ENCODE results near the gene FOXO6.

Gene FOXO6

GRCh38 chr1:41362749-41363590, 1.7 kb downstream of the FOXO6 start:
- Mint-ChIP-seq H3K4me1 (peaks cover 71% of the 10 kb centered on the region), H3K4me3 (peak overlapping the region; percentile 64), H3K27ac (no peak overlapping the region), H3K27me3 (ENCODE audit: low read depth, poor library complexity) (peaks cover 69% of the 10 kb centered on the region), H3K9me3 (no peaks in the 10 kb centered on the region), H3K36me3 (ENCODE audit: low read depth) (no peaks in the 10 kb centered on the region)
- no peak for DNase-seq
- TF ChIP-seq CTCF (IDR thresholded peaks at IDR 0.05): no peak

DNA sequence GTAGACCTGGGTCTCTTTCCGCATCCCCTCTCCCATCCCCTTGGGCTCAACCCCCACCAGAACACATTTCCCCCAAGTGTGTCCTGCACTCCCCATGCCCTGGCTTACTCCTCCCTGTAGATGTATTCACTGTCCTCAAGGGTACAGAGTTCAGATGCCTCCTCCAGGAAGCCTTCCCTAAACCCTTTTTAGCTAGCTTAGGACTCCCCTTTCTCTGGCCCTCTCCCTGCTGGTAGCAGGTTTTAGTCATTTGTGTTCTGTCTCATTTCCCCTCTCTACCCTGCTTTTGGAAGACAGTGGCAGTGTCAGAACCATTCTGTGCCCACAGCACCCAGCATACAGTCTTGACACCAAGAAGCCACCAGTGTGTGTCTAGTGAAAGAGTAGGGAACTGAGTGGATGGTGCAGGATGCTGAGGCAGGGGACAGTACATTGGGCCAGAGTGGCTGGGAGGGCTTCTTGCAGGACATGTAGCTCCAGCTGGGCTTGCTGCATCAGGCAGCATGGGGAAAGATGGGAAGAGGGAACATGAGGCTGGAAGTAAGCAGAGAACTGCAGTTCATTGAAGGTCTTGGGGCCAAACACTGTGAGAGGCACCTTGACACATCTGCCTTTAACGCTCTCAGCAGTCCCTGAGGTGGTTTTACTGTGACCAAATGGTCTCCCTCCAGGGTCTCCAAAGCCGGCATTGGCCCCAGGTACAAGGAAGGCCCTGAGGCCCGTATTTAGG, 2.5 kb downstream of the FOXO6 start:
- no peak for DNase-seq
- Mint-ChIP-seq H3K27me3 (ENCODE audit: low read depth, poor library complexity) (peaks cover 68% of the 10 kb centered on the region), H3K4me3 (peak overlapping the region; percentile 19), H3K9me3 (no peaks in the 10 kb centered on the region), H3K36me3 (ENCODE audit: low read depth) (no peaks in the 10 kb centered on the region), H3K27ac (no peak overlapping the region), H3K4me1 (peaks cover 68% of the 10 kb centered on the region)
- no peak for TF ChIP-seq CTCF (IDR thresholded peaks at IDR 0.05)

DNA sequence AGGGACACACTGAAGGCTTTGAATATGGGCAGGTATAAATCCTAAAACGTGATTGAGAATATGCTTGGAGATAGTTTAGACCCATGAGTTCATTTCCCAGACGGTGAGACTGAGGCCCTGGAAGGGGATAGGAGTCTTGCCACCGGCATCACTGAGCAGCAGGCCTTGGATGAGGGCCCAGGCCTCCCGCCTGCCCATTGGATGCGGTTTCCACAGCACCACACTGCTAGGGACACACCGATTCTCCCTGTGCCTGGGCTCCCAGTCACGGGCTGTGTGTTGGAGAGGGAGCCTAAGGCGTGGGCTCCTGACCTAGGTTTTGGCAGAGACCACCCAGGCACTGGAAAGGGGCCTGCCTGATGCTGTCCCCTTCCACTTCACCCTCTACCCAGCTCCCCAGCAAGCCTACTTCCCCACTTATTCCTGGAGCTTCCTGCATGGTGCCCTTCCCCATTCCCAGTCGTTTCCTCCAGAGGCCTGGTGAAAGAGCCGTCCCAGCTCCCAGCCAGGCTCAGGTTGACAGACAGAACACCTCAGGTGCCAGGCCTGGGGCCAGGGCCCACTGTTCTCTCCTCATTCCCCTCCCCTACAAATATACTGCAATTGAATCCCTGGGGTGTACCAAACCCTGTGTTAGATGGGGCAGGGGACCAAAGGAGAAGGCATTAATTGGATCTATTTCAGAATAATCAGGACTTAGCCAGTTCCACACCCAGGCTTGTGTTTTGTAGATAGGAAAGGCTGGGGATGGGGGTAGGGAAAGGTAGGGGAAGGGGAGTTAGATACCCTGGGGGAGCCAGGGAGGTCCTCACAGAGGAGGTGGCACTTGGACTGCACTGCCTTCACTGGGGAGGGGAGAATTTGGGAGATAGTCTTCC, 3.4 kb downstream of the FOXO6 start:
- TF ChIP-seq CTCF (IDR thresholded peaks at IDR 0.05): no peak
- Mint-ChIP-seq H3K27ac (no peak overlapping the region), H3K4me1 (peaks cover 68% of the 10 kb centered on the region), H3K27me3 (ENCODE audit: low read depth, poor library complexity) (peaks cover 68% of the 10 kb centered on the region), H3K36me3 (ENCODE audit: low read depth) (no peaks in the 10 kb centered on the region), H3K4me3 (peak overlapping the region; percentile 62), H3K9me3 (no peaks in the 10 kb centered on the region)
- DNase-seq: no peak

GRCh38 chr1:41365320-41365633, 4.0 kb downstream of the FOXO6 start:
- no peak for TF ChIP-seq CTCF (IDR thresholded peaks at IDR 0.05)
- no peaks in the 10 kb centered on the region for H3K36me3 Mint-ChIP-seq (ENCODE audit: low read depth)
- H3K27me3 Mint-ChIP-seq (ENCODE audit: low read depth, poor library complexity): peaks cover 63% of the 10 kb centered on the region
- no peak for DNase-seq
- H3K27ac Mint-ChIP-seq: no peak overlapping the region
- H3K9me3 Mint-ChIP-seq: no peaks in the 10 kb centered on the region
- H3K4me1 Mint-ChIP-seq: peaks cover 67% of the 10 kb centered on the region
- H3K4me3 Mint-ChIP-seq: peak overlapping the region; percentile 62

DNA sequence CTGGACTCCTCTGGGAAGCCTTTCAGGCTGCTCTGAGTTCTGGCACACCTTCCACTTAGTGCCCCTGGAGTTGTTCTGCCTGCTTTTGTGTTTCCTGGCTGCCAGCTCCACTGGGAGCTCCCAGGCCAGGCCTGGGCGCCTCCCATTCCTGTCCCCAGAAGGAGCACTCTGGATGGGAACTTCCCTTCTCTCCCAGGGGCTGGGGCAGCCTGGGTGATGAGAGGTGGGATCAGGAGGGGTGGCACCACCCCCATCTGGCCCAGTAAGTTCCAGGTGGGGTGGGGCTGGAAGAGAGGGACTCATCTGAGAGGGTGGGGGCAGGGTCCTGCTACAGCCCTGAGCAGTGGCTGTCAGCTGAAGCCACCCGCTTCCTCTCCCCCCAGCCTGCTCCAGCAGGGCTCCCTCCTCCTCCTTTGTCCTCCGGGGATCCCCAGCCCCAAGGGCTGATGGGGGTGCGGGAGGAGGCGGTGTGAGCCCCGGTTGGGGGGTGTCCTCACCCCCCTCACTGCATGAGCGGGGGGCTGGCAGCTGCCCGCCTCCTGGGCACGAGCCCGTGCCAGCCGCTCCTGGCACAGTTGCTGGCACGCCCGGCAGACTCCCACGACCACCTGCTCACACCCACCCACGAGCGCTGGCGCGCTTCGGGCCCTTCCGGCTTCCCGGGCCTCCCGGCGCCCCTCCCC, 4.7 kb downstream of the FOXO6 start:
- Mint-ChIP-seq H3K9me3 (no peaks in the 10 kb centered on the region), H3K36me3 (ENCODE audit: low read depth) (no peaks in the 10 kb centered on the region), H3K27ac (no peak overlapping the region), H3K4me3 (peak overlapping the region; percentile 63), H3K4me1 (peaks cover 69% of the 10 kb centered on the region), H3K27me3 (ENCODE audit: low read depth, poor library complexity) (peaks cover 57% of the 10 kb centered on the region)
- TF ChIP-seq CTCF (IDR thresholded peaks at IDR 0.05): no peak
- no peak for DNase-seq

Data from nephron progenitor cell (in vitro differentiated cells).